Right atrium auricular region (tissue), 2 donors: ENCODE measurements around the gene PRKAA2. TPM values are rescaled to one million over a fixed set of nuclear protein-coding genes. Genes with fewer than 3 reads are reported as not detected.

ENCODE experiments used
- DNase-seq: peaks from one replicate; pipeline ENCODE4 v3.0.0-alpha.2; 2019; ENCODE audit warnings: low spot score
- H3K27ac ChIP-seq, 2 donors: fragments of 200-600 bp; sonication (generic); 1 replicate in 1 of 2; 2 replicates in 1 of 2; pipeline ENCODE4 v1.5.1; 2016 to 2019
- H3K27me3 ChIP-seq, 2 donors: fragments of 200-600 bp; sonication (generic); one replicate each; pipeline versions ENCODE4 v1.5.1 to v1.6.0; 2017 to 2019
- H3K36me3 ChIP-seq: fragments of 200-600 bp; sonication (generic); one replicate; pipeline ENCODE4 v1.5.1; 2016
- H3K4me1 ChIP-seq, 2 donors: fragments of 200-600 bp; sonication (generic); one replicate each; pipeline versions ENCODE4 v1.5.1 to v1.6.0; 2017 to 2019
- H3K4me3 ChIP-seq, 2 donors: fragments of 200-600 bp; sonication (generic); 1 replicate in 1 of 2; 2 replicates in 1 of 2; pipeline ENCODE4 v1.5.1; 2017 to 2019; ENCODE audit warnings: mild to moderate bottlenecking in 1 of 2, moderate library complexity in 1 of 2
- H3K9me3 ChIP-seq, 2 donors: fragments of 200-600 bp; sonication (generic); one replicate each; pipeline ENCODE4 v1.5.1; 2019
- CTCF ChIP-seq, 2 donors: fragments of 200-600 bp; sonication (generic); IDR thresholded peaks; one replicate each; pipeline ENCODE4 v1.5.1; 2019; ENCODE audit warnings: antibody characterized with exemption in 2 of 2
- total RNA-seq, 2 donors: library from RNA; depleted of rRNA; stranded (reverse); fragments of >200 nt; gene quantifications; one replicate each; pipeline ENCODE4 v1.1.0, GENCODE V29; 2016

PRKAA2 gene
- total RNA-seq, 2 donors from 2014 or later = 98.7 to 99.4 TPM

- Histone ChIP-seq H3K9me3 (no peaks in the 10 kb centered on the region), H3K27me3 (no peaks in the 10 kb centered on the region), H3K4me3 (no peak overlapping the region), H3K4me1 (peaks cover 0 to 13% of the 10 kb centered on the region in 2 donors), H3K36me3 (no peaks in the 10 kb centered on the region), H3K27ac (no peak overlapping the region)
- DNase-seq = no peak
- TF ChIP-seq CTCF (IDR thresholded peaks at IDR 0.05) = no peak
Observed at GRCh38 chr1:56639211-56639610, 5.9 kb upstream of the PRKAA2 start.

DNA sequence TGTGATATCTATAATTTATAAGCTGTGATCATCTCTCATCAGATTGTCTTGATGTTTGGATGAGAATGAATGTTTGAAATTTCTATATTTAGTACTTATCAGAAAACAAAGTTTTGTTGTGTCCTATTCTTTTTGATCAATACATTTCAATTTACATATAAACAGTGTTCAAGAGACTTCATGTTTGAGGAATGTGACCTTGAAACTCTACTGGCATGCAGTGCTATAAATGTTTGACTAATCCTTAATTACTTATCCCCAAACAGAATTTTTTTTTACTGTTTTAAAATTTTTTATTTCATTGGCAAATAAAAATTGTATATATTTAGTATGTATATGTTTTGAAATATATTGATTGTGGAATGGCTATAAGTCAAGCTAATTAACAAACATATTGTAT, 1.5 kb upstream of the PRKAA2 start:
- Histone ChIP-seq H3K36me3 (no peaks in the 10 kb centered on the region), H3K4me3 (no peak overlapping the region), H3K9me3 (no peaks in the 10 kb centered on the region), H3K27me3 (no peaks in the 10 kb centered on the region), H3K4me1 (peaks cover 0 to 18% of the 10 kb centered on the region in 2 donors), H3K27ac (peak overlapping the region in 1 of 2 donors; percentile 91)
- no peak for DNase-seq
- no peak for TF ChIP-seq CTCF (IDR thresholded peaks at IDR 0.05)

DNA sequence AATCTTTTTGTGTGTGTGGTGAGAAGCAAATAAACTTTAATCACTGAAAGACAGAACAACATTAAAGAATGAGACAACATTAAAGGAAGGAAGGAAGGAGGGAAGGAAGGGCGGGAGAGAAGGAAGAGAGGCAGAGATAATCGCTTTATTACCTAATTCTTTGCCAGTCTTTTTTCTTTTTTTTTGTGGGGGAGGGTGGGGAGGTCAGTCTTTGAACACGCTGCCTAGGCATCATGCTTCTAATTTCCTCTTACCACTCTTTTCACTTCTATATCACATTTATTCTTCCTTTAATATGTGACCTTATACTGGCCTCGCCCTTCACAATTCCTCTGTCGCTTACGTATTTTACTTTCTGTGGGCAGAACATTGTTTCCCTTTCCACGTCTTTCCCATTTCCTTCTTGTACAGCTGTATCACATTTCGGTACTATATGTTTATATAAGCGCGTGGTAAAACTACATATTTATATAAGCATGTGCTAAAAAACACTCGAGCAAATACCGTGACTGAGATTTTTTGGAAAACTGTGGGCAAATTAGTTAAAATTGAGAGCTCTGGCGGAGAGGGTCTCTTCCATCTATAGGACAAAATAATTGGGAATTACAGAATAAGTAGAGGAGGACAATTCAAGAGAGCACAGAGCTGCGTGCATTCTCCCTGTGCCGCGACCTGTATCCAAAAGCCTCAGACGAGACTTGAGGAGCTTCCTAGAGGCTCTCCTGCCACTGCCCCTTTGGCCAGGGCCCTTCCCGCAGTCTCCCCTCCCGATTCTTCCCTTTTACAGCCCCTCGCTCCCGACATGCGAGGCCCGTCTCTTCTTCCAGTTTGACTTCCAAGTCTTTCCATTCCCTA, 823 bp upstream of the PRKAA2 start:
- Histone ChIP-seq H3K4me1 (peaks cover 0 to 13% of the 10 kb centered on the region in 2 donors), H3K27ac (peak overlapping the region; percentile 85 to 91), H3K9me3 (no peaks in the 10 kb centered on the region), H3K36me3 (no peaks in the 10 kb centered on the region), H3K4me3 (peak overlapping the region; percentile 63 to 69), H3K27me3 (no peaks in the 10 kb centered on the region)
- TF ChIP-seq CTCF (IDR thresholded peaks at IDR 0.05) = no peak
- no peak for DNase-seq

DNA sequence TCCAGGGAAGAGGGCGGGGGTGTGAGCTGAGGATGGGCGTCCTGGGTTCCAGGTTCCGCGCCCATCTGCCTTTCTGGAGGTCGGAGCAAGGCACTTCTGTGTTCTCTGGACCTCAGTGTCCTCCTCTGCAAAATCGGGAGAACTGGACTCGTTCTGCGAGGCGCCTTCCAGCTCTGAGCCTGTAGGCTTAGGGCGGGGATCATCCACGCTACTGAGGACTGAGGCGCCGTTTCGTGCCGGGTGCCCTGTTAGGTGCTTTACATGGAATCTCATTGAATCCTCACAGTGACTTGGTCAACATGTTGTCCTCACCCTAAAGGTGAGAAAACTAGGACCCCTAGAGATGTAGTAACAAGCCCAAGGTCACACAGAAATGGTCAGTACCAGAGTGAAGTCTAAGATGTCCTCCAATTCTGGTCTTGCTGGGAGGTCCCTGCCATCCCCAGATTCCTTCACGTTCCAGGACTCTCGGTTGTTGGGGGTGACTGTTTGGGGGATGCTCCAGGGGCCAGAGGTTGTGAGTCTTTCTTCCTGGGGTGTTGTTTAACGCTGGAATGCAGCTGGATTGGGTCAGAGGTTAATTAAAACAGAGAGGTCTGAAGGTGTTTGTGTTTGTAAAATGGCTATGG, 677 bp downstream of the PRKAA2 start:
- Histone ChIP-seq H3K9me3 (no peaks in the 10 kb centered on the region), H3K36me3 (no peaks in the 10 kb centered on the region), H3K4me3 (peak overlapping the region; percentile 63 to 69), H3K27ac (peak overlapping the region; percentile 85 to 91), H3K4me1 (peaks cover 0 to 12% of the 10 kb centered on the region in 2 donors), H3K27me3 (no peaks in the 10 kb centered on the region)
- no peak for DNase-seq
- no peak for TF ChIP-seq CTCF (IDR thresholded peaks at IDR 0.05)

DNA sequence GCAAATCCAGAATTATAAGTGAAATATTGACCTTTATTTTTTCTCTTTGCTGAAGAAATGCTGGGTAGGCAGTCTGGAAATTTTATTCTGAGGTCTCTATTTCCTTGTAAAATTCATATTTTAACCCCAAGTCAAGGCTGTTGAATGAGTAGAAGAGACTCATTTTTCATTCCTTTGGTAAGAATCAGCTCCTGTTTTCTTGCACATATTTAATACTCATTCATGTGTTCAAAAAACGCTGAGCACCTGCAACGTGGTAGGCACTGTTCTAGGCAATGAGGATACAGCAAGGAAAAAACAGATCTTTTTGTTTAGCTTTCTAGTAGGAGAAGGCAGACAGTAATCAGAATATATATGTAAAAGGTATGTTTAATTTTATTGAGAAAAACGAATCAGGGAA, 1.5 kb downstream of the PRKAA2 start:
- no peaks in the 10 kb centered on the region for H3K36me3 ChIP-seq
- H3K4me3 ChIP-seq = peak overlapping the region; percentile 63 to 69
- peaks cover 0 to 12% of the 10 kb centered on the region in 2 donors for H3K4me1 ChIP-seq
- no peaks in the 10 kb centered on the region for H3K9me3 ChIP-seq
- DNase-seq = no peak
- no peak for TF ChIP-seq CTCF (IDR thresholded peaks at IDR 0.05)
- H3K27ac ChIP-seq = peak overlapping the region; percentile 85 to 91
- H3K27me3 ChIP-seq = no peaks in the 10 kb centered on the region
